Endodermal cell (in vitro differentiated cells): ENCODE measurements around the gene RAB9A. TPM values are rescaled to one million over a fixed set of nuclear protein-coding genes. Genes with fewer than 3 reads are reported as not detected.

Experiments used
- DNase-seq: peaks from one replicate; pipeline ENCODE4 v3.0.0-alpha.2; 2017
- H3K27ac ChIP-seq: 2 replicates; pipeline ENCODE4 v1.5.1; 2013; ENCODE audit warnings: mild to moderate bottlenecking, low read depth, low read length, moderate library complexity
- H3K27me3 ChIP-seq: 2 replicates; pipeline ENCODE4 v1.6.1; 2013; ENCODE audit warnings: mild to moderate bottlenecking, low read length, moderate library complexity; ENCODE audit not compliant: insufficient read depth, control insufficient read depth, poor library complexity, severe bottlenecking
- H3K36me3 ChIP-seq: 2 replicates; pipeline ENCODE4 v1.7.0; 2013; ENCODE audit warnings: mild to moderate bottlenecking, low read length, moderate library complexity; ENCODE audit not compliant: control insufficient read depth, insufficient read depth
- H3K4me1 ChIP-seq: one replicate; pipeline ENCODE4 v1.7.0; 2013; ENCODE audit warnings: low read length; ENCODE audit not compliant: control insufficient read depth, insufficient read depth
- H3K4me3 ChIP-seq: 2 replicates; pipeline ENCODE4 v1.5.1; 2013; ENCODE audit warnings: mild to moderate bottlenecking, low read length, moderate library complexity
- H3K9ac ChIP-seq: 2 replicates; pipeline ENCODE4 v1.6.1; 2013; ENCODE audit warnings: mild to moderate bottlenecking, low read length, moderate library complexity; ENCODE audit not compliant: poor library complexity, severe bottlenecking; ENCODE audit errors: extremely low read depth
- H3K9me3 ChIP-seq: 2 replicates; pipeline ENCODE4 v1.6.1; 2013; ENCODE audit warnings: mild to moderate bottlenecking, low read length, moderate library complexity; ENCODE audit not compliant: control insufficient read depth
- H3K27ac Mint-ChIP-seq: 2 replicates; pipeline ENCODE4 v1.8.0; 2020; ENCODE audit warnings: mixed read lengths
- H3K27me3 Mint-ChIP-seq: 2 replicates; pipeline ENCODE4 v1.8.0; 2021; ENCODE audit warnings: mild to moderate bottlenecking, mixed read lengths; ENCODE audit not compliant: insufficient read depth
- H3K36me3 Mint-ChIP-seq: 2 replicates; pipeline ENCODE4 v1.8.0; 2020; ENCODE audit warnings: low read depth, mixed read lengths
- H3K4me1 Mint-ChIP-seq: 2 replicates; pipeline ENCODE4 v1.8.0; 2020; ENCODE audit warnings: mixed read lengths
- H3K4me3 Mint-ChIP-seq: 2 replicates; pipeline ENCODE4 v1.8.0; 2020; ENCODE audit warnings: mild to moderate bottlenecking, moderate library complexity, mixed read lengths
- H3K9me3 Mint-ChIP-seq: 2 replicates; pipeline ENCODE4 v1.8.0; 2020; ENCODE audit warnings: mild to moderate bottlenecking, mixed read lengths
- CTCF ChIP-seq: fragments of 200-600 bp; sonication (generic); conservative IDR thresholded peaks from 2 replicates; pipeline ENCODE4 v1.5.0; 2021; ENCODE audit warnings: antibody characterized with exemption, mild to moderate bottlenecking
- WGBS, 2 experiments: methylation state at CpG; one replicate each; pipeline versions ENCODE4 v1.1.5 to v1.1.7; 2013; ENCODE audit warnings: missing lambda C conversion rate in 2 of 2, mixed read lengths in 1 of 2; ENCODE audit not compliant: insufficient coverage in 1 of 2, insufficient read length in 1 of 2; 5-methylcytosine and 5-hydroxymethylcytosine counted together
- total RNA-seq, 2 donors: library from RNA; stranded (reverse); fragmentation: NEBNext Ultra II Directional in 1 of 2; extraction: Animal tissue kit (Norgen Biotek cat#: 25700) in 1 of 2; gene quantifications; 2 replicates in 1 of 2; 3 replicates in 1 of 2; pipeline ENCODE4 v1.2.1, GENCODE V29; 2021

RAB9A gene
- total RNA-seq, 2 donors from 2014 or later: 22.3 to 28.0 TPM

GRCh38 chrX:13759152-13759718 is 70.3 kb downstream of the RAB9A start:
- no peak for TF ChIP-seq CTCF
- Mint-ChIP-seq H3K36me3 (peaks cover 42% of the 10 kb centered on the region), H3K4me1 (peaks cover 26% of the 10 kb centered on the region), H3K27me3 (no peaks in the 10 kb centered on the region), H3K4me3 (no peak overlapping the region), H3K27ac (no peak overlapping the region), H3K9me3 (peaks cover 34% of the 10 kb centered on the region)
- Histone ChIP-seq H3K9ac (no peak overlapping the region), H3K9me3 (no peaks in the 10 kb centered on the region), H3K27me3 (no peaks in the 10 kb centered on the region), H3K4me3 (no peak overlapping the region), H3K36me3 (peaks cover 54% of the 10 kb centered on the region), H3K27ac (no peak overlapping the region), H3K4me1 (no peaks in the 10 kb centered on the region)
- DNase-seq: no peak
- 93 to 94% methylated on average over 2 to 8 of the region's 8 CpGs for WGBS, 2 experiments

Other genes starting within 250 kb of the RAB9A start
- not detected for gene EGFL6, start 119.5 kb upstream of the RAB9A start, total RNA-seq
- 1 to 10 TPM; 1.8 to 3.6 TPM for gene TCEANC, start 36.0 kb upstream of the RAB9A start, total RNA-seq
- 10 to 100 TPM; 12.8 to 14.7 TPM for gene TRAPPC2, start 45.5 kb downstream of the RAB9A start, total RNA-seq
- 10 to 100 TPM; 25.9 to 29.7 TPM for gene OFD1, start 45.6 kb downstream of the RAB9A start, total RNA-seq
- 10 to 100 TPM; 26.2 to 61.1 TPM for gene GPM6B, start 128.0 kb downstream of the RAB9A start, total RNA-seq